Mesothelial cell of epicardium (in vitro differentiated cells): ENCODE data around the gene ATP6AP2. TPM values are rescaled to one million over a fixed set of nuclear protein-coding genes. Genes with fewer than 3 reads are reported as not detected.
"Not testable (repeated sequence)": the region's sequence is repeated elsewhere in the genome, so short reads cannot be mapped to it uniquely, and the experiment has no call there.

ENCODE experiments used
- DNase-seq, 2 experiments: peaks; one replicate each; pipeline ENCODE4 v3.0.0; 2021; ENCODE audit warnings: low spot score in 2 of 2; ENCODE audit not compliant: unreplicated experiment in 2 of 2
- H3K27ac Mint-ChIP-seq: 2 replicates; pipeline ENCODE4 v1.8.0; 2021; ENCODE audit warnings: mixed read lengths
- H3K27me3 Mint-ChIP-seq: 2 replicates; pipeline ENCODE4 v1.8.0; 2021; ENCODE audit warnings: low read depth, mixed read lengths
- H3K36me3 Mint-ChIP-seq: 2 replicates; pipeline ENCODE4 v1.8.0; 2021; ENCODE audit warnings: mixed read lengths
- H3K4me1 Mint-ChIP-seq: 2 replicates; pipeline ENCODE4 v1.8.0; 2021; ENCODE audit warnings: mixed read lengths
- H3K4me3 Mint-ChIP-seq: 2 replicates; pipeline ENCODE4 v1.8.0; 2021; ENCODE audit warnings: mild to moderate bottlenecking, moderate library complexity, mixed read lengths
- H3K9me3 Mint-ChIP-seq: 2 replicates; pipeline ENCODE4 v1.8.0; 2021; ENCODE audit warnings: mixed read lengths
- total RNA-seq: library from RNA; stranded (reverse); gene quantifications from 3 replicates; pipeline ENCODE4 v1.2.1, GENCODE V29; 2021
- TF ChIP-seq, protein P1 (sequence below): fragments of 200-600 bp; sonication (generic); IDR thresholded peaks from one replicate; pipeline ENCODE4 v1.5.0; 2021; ENCODE audit warnings: antibody characterized with exemption; ENCODE audit not compliant: unreplicated experiment

The ATP6AP2 gene
- total RNA-seq, 1 donor from 2014 or later, result 85.6 TPM

DNA sequence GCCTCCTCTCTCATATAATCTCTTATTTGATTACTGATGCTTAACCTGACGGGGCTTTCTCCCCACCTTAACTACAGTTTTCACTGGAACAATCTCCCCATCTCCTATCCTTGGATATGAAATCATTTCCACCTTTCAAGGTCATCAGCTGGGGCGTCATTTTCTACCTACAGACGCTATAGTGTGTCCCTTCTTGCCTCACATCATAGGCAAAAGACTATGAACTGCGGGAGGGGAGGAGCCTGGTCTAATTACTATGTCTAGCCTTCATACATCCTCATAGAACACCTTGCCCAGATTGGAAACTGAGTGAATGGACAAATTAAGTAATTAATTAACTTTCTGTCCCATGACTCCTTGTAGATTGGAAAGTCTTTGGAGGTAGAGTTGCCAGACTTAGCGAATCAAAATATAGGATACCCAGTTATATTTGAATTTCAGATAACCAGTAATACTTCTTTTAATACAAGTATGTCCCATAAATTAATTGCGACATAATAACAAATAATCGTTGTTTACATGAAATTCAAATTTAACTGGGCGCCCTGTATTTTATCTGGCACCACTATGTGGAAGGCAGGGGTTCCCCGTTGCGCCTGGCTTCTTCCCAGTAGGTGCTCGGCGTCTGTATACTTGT lies 752 bp upstream of the ATP6AP2 start:
- H3K4me1 Mint-ChIP-seq, result peaks cover 9% of the 10 kb centered on the region
- H3K27ac Mint-ChIP-seq, result peak overlapping the region; percentile 93
- H3K27me3 Mint-ChIP-seq, result no peaks in the 10 kb centered on the region
- peak overlapping the region; percentile 91 for H3K4me3 Mint-ChIP-seq
- DNase-seq, result no peak
- H3K9me3 Mint-ChIP-seq, result peaks cover 16% of the 10 kb centered on the region
- TF ChIP-seq, protein P1, sequence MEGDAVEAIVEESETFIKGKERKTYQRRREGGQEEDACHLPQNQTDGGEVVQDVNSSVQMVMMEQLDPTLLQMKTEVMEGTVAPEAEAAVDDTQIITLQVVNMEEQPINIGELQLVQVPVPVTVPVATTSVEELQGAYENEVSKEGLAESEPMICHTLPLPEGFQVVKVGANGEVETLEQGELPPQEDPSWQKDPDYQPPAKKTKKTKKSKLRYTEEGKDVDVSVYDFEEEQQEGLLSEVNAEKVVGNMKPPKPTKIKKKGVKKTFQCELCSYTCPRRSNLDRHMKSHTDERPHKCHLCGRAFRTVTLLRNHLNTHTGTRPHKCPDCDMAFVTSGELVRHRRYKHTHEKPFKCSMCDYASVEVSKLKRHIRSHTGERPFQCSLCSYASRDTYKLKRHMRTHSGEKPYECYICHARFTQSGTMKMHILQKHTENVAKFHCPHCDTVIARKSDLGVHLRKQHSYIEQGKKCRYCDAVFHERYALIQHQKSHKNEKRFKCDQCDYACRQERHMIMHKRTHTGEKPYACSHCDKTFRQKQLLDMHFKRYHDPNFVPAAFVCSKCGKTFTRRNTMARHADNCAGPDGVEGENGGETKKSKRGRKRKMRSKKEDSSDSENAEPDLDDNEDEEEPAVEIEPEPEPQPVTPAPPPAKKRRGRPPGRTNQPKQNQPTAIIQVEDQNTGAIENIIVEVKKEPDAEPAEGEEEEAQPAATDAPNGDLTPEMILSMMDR, result no peak
- no peaks in the 10 kb centered on the region for H3K36me3 Mint-ChIP-seq

- TF ChIP-seq, protein P1, result no peak
- Mint-ChIP-seq H3K27me3 (no peaks in the 10 kb centered on the region), H3K9me3 (peaks cover 26% of the 10 kb centered on the region), H3K4me3 (peak overlapping the region; percentile 61), H3K36me3 (no peaks in the 10 kb centered on the region), H3K27ac (peak overlapping the region; percentile 56), H3K4me1 (peaks cover 9% of the 10 kb centered on the region)
- no peak for DNase-seq
Observed at GRCh38 chrX:40581336-40581920, 658 bp downstream of the ATP6AP2 start.

GRCh38 chrX:40582178-40582577 lies 1.4 kb downstream of the ATP6AP2 start:
- H3K27ac Mint-ChIP-seq, H3K27me3 Mint-ChIP-seq, DNase-seq, H3K4me1 Mint-ChIP-seq, H3K36me3 Mint-ChIP-seq: not testable (repeated sequence)
- Mint-ChIP-seq H3K9me3 (peaks cover 26% of the 10 kb centered on the region), H3K4me3 (peak overlapping the region; percentile 61)

- DNase-seq, result no peak
- H3K4me3 Mint-ChIP-seq, result peak overlapping the region; percentile 61
Observed at GRCh38 chrX:40582811-40583210, 2.0 kb downstream of the ATP6AP2 start.

DNA sequence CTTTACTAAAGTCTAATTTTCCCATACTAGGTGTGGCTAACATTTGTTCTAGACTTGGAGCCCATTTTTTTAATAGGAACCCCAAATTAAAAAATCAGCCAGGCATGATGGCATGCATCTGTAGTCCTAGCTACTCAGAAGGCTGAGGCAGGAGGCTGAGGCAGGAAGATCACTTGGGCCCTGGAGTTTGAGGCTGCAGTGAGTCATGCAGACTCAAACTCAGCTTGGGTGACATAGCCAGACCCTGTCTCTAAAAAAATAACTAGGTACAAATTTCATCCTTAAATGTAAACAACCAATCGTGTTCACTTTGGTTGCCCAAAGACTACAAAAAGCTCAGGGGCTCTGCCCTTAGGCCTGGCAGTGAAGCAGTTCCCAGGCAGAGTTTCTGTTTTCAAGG lies 6.9 kb downstream of the ATP6AP2 start:
- Mint-ChIP-seq H3K4me1 (peaks cover 15% of the 10 kb centered on the region), H3K9me3 (peaks cover 44% of the 10 kb centered on the region)
- H3K36me3 Mint-ChIP-seq, H3K27me3 Mint-ChIP-seq, H3K4me3 Mint-ChIP-seq, DNase-seq, H3K27ac Mint-ChIP-seq: not testable (repeated sequence)

More at GRCh38 chrX:40582811-40583210, 2.0 kb downstream of the ATP6AP2 start:
- peaks cover 10% of the 10 kb centered on the region for H3K4me1 Mint-ChIP-seq
- no peaks in the 10 kb centered on the region for H3K27me3 Mint-ChIP-seq
- H3K27ac Mint-ChIP-seq, result no peak overlapping the region
- H3K9me3 Mint-ChIP-seq, result peaks cover 26% of the 10 kb centered on the region
- TF ChIP-seq, protein P1, result no peak
- no peaks in the 10 kb centered on the region for H3K36me3 Mint-ChIP-seq

- H3K9me3 Mint-ChIP-seq, result peaks cover 39% of the 10 kb centered on the region
- H3K36me3 Mint-ChIP-seq, result peaks cover 19% of the 10 kb centered on the region
- not testable (repeated sequence) for DNase-seq, H3K27ac Mint-ChIP-seq, H3K27me3 Mint-ChIP-seq, H3K4me3 Mint-ChIP-seq
- H3K4me1 Mint-ChIP-seq, result peaks cover 14% of the 10 kb centered on the region
Observed at GRCh38 chrX:40589616-40590321, 9.0 kb downstream of the ATP6AP2 start.

- Mint-ChIP-seq H3K4me1 (no peaks in the 10 kb centered on the region), H3K36me3 (peaks cover 27% of the 10 kb centered on the region), H3K9me3 (peaks cover 22% of the 10 kb centered on the region), H3K27ac (no peak overlapping the region), H3K4me3 (no peak overlapping the region), H3K27me3 (no peaks in the 10 kb centered on the region)
- TF ChIP-seq, protein P1, result no peak
- DNase-seq, result no peak
Observed at GRCh38 chrX:40603446-40603845, 22.7 kb downstream of the ATP6AP2 start.
